IMR-90 (cell line): ENCODE results near the gene TMEM239. TPM values are rescaled to one million over a fixed set of nuclear protein-coding genes. Genes with fewer than 3 reads are reported as not detected.

Experiments
- ATAC-seq: fragments of 200-7000 bp; cut with Tn5 transposase; 2 replicates; pipeline ENCODE4 v1.9.1; 2020; ENCODE audit warnings: low read depth, mild to moderate bottlenecking, moderate library complexity
- BruUV-seq: library from RNA; stranded (reverse); fragments of 400-500 nt; replicated peaks from 2 replicates; lab custom pipeline; 2021; lab: Mats Ljungman, UMichigan
- CTCF ChIA-PET: fragments of 300-600 bp; formaldehyde crosslinking; extraction: SDS; loops from one replicate; lab custom pipeline; 2021; ENCODE audit warnings: antibody characterized with exemption; lab: Yijun Ruan, JAX
- POLR2A ChIA-PET: fragments of 300-600 bp; sonication (Branson Sonifier 250); formaldehyde crosslinking; loops from one replicate; lab custom pipeline; 2022; ENCODE audit warnings: antibody characterized with exemption; ENCODE audit not compliant: unreplicated experiment; lab: Charles Lee
- DNase-seq: peaks from one replicate; pipeline ENCODE4 v3.0.0; 2013
- H2AFZ ChIP-seq: replicated peaks from 2 replicates; pipeline ENCODE3; 2013; ENCODE audit warnings: low read length, mild to moderate bottlenecking; ENCODE audit not compliant: poor library complexity
- H2AK5ac ChIP-seq: 2 replicates; pipeline ENCODE4 v1.6.1; 2013; ENCODE audit warnings: low read depth, low read length, inconsistent platforms
- H2AK9ac ChIP-seq: replicated peaks from 2 replicates; pipeline ENCODE3; 2013; ENCODE audit warnings: mild to moderate bottlenecking, low read depth, low read length, moderate library complexity; ENCODE audit not compliant: poor library complexity
- H2BK120ac ChIP-seq: 2 replicates; pipeline ENCODE4 v1.6.1; 2013; ENCODE audit warnings: low read depth, low read length, inconsistent platforms
- H2BK15ac ChIP-seq: 3 replicates; pipeline ENCODE4 v1.6.1; 2013; ENCODE audit warnings: low read depth, low read length, inconsistent platforms
- H2BK20ac ChIP-seq: 2 replicates; pipeline ENCODE4 v1.6.1; 2013; ENCODE audit warnings: low read depth, mild to moderate bottlenecking, inconsistent platforms, low read length, moderate library complexity
- H2BK5ac ChIP-seq: 2 replicates; pipeline ENCODE4 v1.6.1; 2013; ENCODE audit warnings: mild to moderate bottlenecking, low read depth, low read length, inconsistent platforms; ENCODE audit not compliant: poor library complexity, severe bottlenecking
- H3K14ac ChIP-seq: replicated peaks from 2 replicates; pipeline ENCODE4 v1.6.1; 2013; ENCODE audit warnings: low read depth, low read length, inconsistent platforms
- H3K18ac ChIP-seq: 2 replicates; pipeline ENCODE4 v1.6.1; 2013; ENCODE audit warnings: low read depth, low read length, control low read depth
- H3K23ac ChIP-seq: 2 replicates; pipeline ENCODE4 v1.6.1; 2013; ENCODE audit warnings: low read depth, low read length, inconsistent platforms
- H3K27ac ChIP-seq: 2 replicates; pipeline ENCODE4 v1.5.1; 2013; ENCODE audit warnings: mild to moderate bottlenecking, control low read depth, low read length; ENCODE audit not compliant: insufficient read depth
- H3K27me3 ChIP-seq: 2 replicates; pipeline ENCODE4 v1.6.1; 2013; ENCODE audit warnings: low read length; ENCODE audit not compliant: control insufficient read depth, insufficient read depth
- H3K36me3 ChIP-seq: 2 replicates; pipeline ENCODE4 v1.6.1; 2013; ENCODE audit warnings: low read length, mixed read lengths; ENCODE audit not compliant: control insufficient read depth, insufficient read depth
- H3K4ac ChIP-seq: 2 replicates; pipeline ENCODE4 v1.6.1; 2013; ENCODE audit warnings: low read depth, low read length, inconsistent platforms
- H3K4me1 ChIP-seq: 2 replicates; pipeline ENCODE4 v1.6.1; 2013; ENCODE audit warnings: low read length, mixed read lengths; ENCODE audit not compliant: control insufficient read depth, insufficient read depth
- H3K4me2 ChIP-seq: 2 replicates; pipeline ENCODE4 v1.6.1; 2013; ENCODE audit warnings: low read depth, mild to moderate bottlenecking, control low read depth, low read length, moderate library complexity
- H3K4me3 ChIP-seq: 2 replicates; pipeline ENCODE4 v1.5.1; 2013; ENCODE audit warnings: low read depth, mild to moderate bottlenecking, control low read depth, low read length, moderate library complexity; ENCODE audit not compliant: insufficient read depth
- H3K56ac ChIP-seq: 2 replicates; pipeline ENCODE4 v1.6.1; 2013; ENCODE audit warnings: low read length, inconsistent platforms; ENCODE audit not compliant: insufficient read depth; ENCODE audit errors: extremely low read depth
- H3K79me1 ChIP-seq, 2 experiments: 2 replicates each; pipeline ENCODE4 v1.6.1; 2013; ENCODE audit warnings: low read length in 2 of 2, inconsistent platforms in 1 of 2, low read depth in 1 of 2
- H3K9ac ChIP-seq: 2 replicates; pipeline ENCODE4 v1.6.1; 2013; ENCODE audit warnings: low read depth, low read length, control low read depth
- H3K9me1 ChIP-seq: 2 replicates; pipeline ENCODE4 v1.6.1; 2013; ENCODE audit warnings: low read length, inconsistent platforms; ENCODE audit not compliant: insufficient read depth
- H3K9me3 ChIP-seq: 2 replicates; pipeline ENCODE4 v1.6.1; 2013; ENCODE audit warnings: low read length; ENCODE audit not compliant: control insufficient read depth, insufficient read depth
- H4K20me1 ChIP-seq: 2 replicates; pipeline ENCODE4 v1.6.1; 2013; ENCODE audit warnings: low read length, inconsistent platforms; ENCODE audit not compliant: insufficient read depth
- H4K5ac ChIP-seq: 2 replicates; pipeline ENCODE4 v1.6.1; 2013; ENCODE audit warnings: mild to moderate bottlenecking, low read depth, low read length, control low read depth
- H4K8ac ChIP-seq, 2 experiments: 2 replicates each; pipeline ENCODE4 v1.6.1; 2013; ENCODE audit warnings: low read depth in 2 of 2, low read length in 2 of 2, control low read depth in 1 of 2, inconsistent platforms in 1 of 2
- H4K91ac ChIP-seq: 2 replicates; pipeline ENCODE4 v1.6.1; 2013; ENCODE audit warnings: low read depth, low read length, inconsistent platforms; ENCODE audit not compliant: insufficient read depth
- BHLHE40 ChIP-seq: fragments of 150-350 bp; IDR thresholded peaks from 2 replicates; pipeline ENCODE4 v1.6.1; 2016; ENCODE audit warnings: mild to moderate bottlenecking, low read depth, low read length
- CEBPB ChIP-seq: IDR thresholded peaks from 2 replicates; pipeline ENCODE4 v1.6.1; 2012; ENCODE audit warnings: low read depth, low read length, improper control_type of control experiment
- ELK1 ChIP-seq: fragments of 150-350 bp; IDR thresholded peaks from 2 replicates; pipeline ENCODE4 v1.6.1; 2016; ENCODE audit warnings: low read depth, mild to moderate bottlenecking, low read length, moderate library complexity, borderline replicate concordance
- MAZ ChIP-seq: IDR thresholded peaks from 2 replicates; pipeline ENCODE4 v1.6.1; 2012; ENCODE audit warnings: low read depth, mild to moderate bottlenecking, low read length, improper control_type of control experiment, moderate library complexity, borderline replicate concordance
- MXI1 ChIP-seq: IDR thresholded peaks from 2 replicates; pipeline ENCODE4 v1.6.1; 2012; ENCODE audit warnings: low read depth, mild to moderate bottlenecking, low read length, moderate library complexity, borderline replicate concordance
- NFE2L2 ChIP-seq: fragments of 150-350 bp; IDR thresholded peaks from 2 replicates; pipeline ENCODE4 v1.6.1; 2016; ENCODE audit warnings: low read depth, mild to moderate bottlenecking, low read length
- POLR2A ChIP-seq: IDR thresholded peaks from 2 replicates; pipeline ENCODE4 v1.6.1; 2012; ENCODE audit warnings: mild to moderate bottlenecking, low read depth, low read length
- RAD21 ChIP-seq: IDR thresholded peaks from 2 replicates; pipeline ENCODE4 v1.6.1; 2012; ENCODE audit warnings: low read length, improper control_type of control experiment
- RCOR1 ChIP-seq: IDR thresholded peaks from 2 replicates; pipeline ENCODE4 v1.6.1; 2012; ENCODE audit warnings: mild to moderate bottlenecking, low read length, improper control_type of control experiment; ENCODE audit not compliant: insufficient replicate concordance
- RFX5 ChIP-seq: IDR thresholded peaks from 2 replicates; pipeline ENCODE4 v1.8.0; 2012; ENCODE audit warnings: low read depth, mild to moderate bottlenecking, low read length, moderate library complexity
- WGBS, 2 experiments: methylation state at CpG; one replicate each; pipeline versions ENCODE4 v1.1.5 to v1.1.7; 2013; ENCODE audit warnings: missing lambda C conversion rate in 2 of 2; ENCODE audit not compliant: insufficient read length in 1 of 2; ENCODE audit errors: extremely low coverage in 2 of 2; 5-methylcytosine and 5-hydroxymethylcytosine counted together
- dilution Hi-C: fragments of 300-500 bp; cut with HindIII; formaldehyde crosslinking; loops from one replicate; pipeline ENCODE4 v1.14.3; 2018; ENCODE audit warnings: low sequenced_read_pairs; ENCODE audit not compliant: unreplicated experiment
- in situ Hi-C: fragments of 300-500 bp; cut with MboI; formaldehyde crosslinking; loops from 3 replicates; pipeline ENCODE4 v1.14.3; 2019; ENCODE audit warnings: low sequenced_read_pairs, inconsistent platforms, mixed read lengths
- intact Hi-C: fragments of 100-400 bp; cut with micrococcal nuclease; formaldehyde crosslinking; loops from 2 replicates; pipeline ENCODE4 v1.10.0; 2022
- polyA plus RNA-seq, 3 experiments: library from polyadenylated mRNA; depleted of rRNA; stranded (reverse); fragments of >200 nt; gene quantifications; 2 replicates each; pipeline ENCODE4 v1.2.3, GENCODE V29; 2012; ENCODE audit warnings: low replicate concordance in 1 of 3
- total RNA-seq: library from RNA; depleted of rRNA; stranded (reverse); fragments of >200 nt; gene quantifications from 2 replicates; pipeline ENCODE4 v1.2.3, GENCODE V29; 2012

Gene TMEM239
- total and polyA plus RNA-seq, 2 of the 4 experiments (the other 2 are of a cell fraction): 0.32 TPM; not detected in 1

- H2AFZ ChIP-seq: peak overlapping the region; percentile 61
- H3K9me1 ChIP-seq: peaks cover 3% of the 10 kb centered on the region; the same call in 1 of the 2 replicates
- H2BK5ac ChIP-seq: no peak overlapping the region
- peak overlapping the region; percentile 56; the same call in 1 of the 2 replicates for H3K4me2 ChIP-seq
- POLR2A ChIA-PET: no interaction called here
- H3K79me1 ChIP-seq: no peaks in the 10 kb centered on the region
- 0 out of 2 replicates have a peak, but pooled peaks cover 9% of the 10 kb centered on the region for H3K9me3 ChIP-seq
- no peak overlapping the region for H3K4ac ChIP-seq
- ATAC-seq (peak; percentile 62), DNase-seq (no peak)
- H3K14ac ChIP-seq: no peak overlapping the region
- H2BK15ac ChIP-seq: no peak overlapping the region
- H2AK5ac ChIP-seq: no peak overlapping the region
- no peak overlapping the region for H4K5ac ChIP-seq
- H3K4me3 ChIP-seq: no peak overlapping the region
- no peak overlapping the region for H4K91ac ChIP-seq
- peaks cover 3% of the 10 kb centered on the region; the same call in 1 of the 2 replicates for H3K4me1 ChIP-seq
- H3K27me3 ChIP-seq: peaks cover 66% of the 10 kb centered on the region
- 48% methylated on average over 5 of the region's 49 CpGs; no CpG with 5 or more reads in 1 of the 2 experiments for whole genome bisulfite sequencing, 2 experiments
- no peak overlapping the region for H2BK120ac ChIP-seq
- no peak for TF ChIP-seq CEBPB
- no peak for TF ChIP-seq ELK1
- no peak for TF ChIP-seq MXI1
- TF ChIP-seq BHLHE40: no peak
- TF ChIP-seq MAZ: no peak
- no peak for TF ChIP-seq RCOR1
- no peak for TF ChIP-seq NFE2L2
- TF ChIP-seq POLR2A: no peak
- no peak for TF ChIP-seq RAD21
- TF ChIP-seq RFX5: no peak
- BruUV-seq: no TSS peak
- no peak overlapping the region for H3K56ac ChIP-seq
- H2AK9ac ChIP-seq: no peak overlapping the region
- H3K27ac ChIP-seq: no peak overlapping the region
- no peak overlapping the region for H3K9ac ChIP-seq
- no peak overlapping the region for H3K23ac ChIP-seq
- CTCF ChIA-PET: no interaction called here
- in situ Hi-C loops (loop anchor here (25.0 kb wide), 1 partner anchor 693 kb away; the partner anchor contains the start of gene STK35), dilution Hi-C loops (no loop called here), intact Hi-C loops (no loop called here)
- no peaks in the 10 kb centered on the region for H3K36me3 ChIP-seq
- no peaks in the 10 kb centered on the region for H4K20me1 ChIP-seq
- no peak overlapping the region for H4K8ac ChIP-seq
- H3K18ac ChIP-seq: no peak overlapping the region
- H2BK20ac ChIP-seq: no peak overlapping the region
These were observed 11.1 kb upstream of the TMEM239 start for GRCh38 chr20:2804852-2805688.
